NOMO-1 treated with dmso at 0.1 percent for 144 hours (cell line): ENCODE results near the gene DPYSL3.

Experiments used
- DNase-seq: peaks from one replicate; lab custom pipeline; 2025; ENCODE audit not compliant: unreplicated experiment; lab: John Stamatoyannopoulos, UW

Gene DPYSL3

GRCh38 chr5:147441191-147441695 is 68.6 kb downstream of the DPYSL3 start:
- no peak for DNase-seq

DNA sequence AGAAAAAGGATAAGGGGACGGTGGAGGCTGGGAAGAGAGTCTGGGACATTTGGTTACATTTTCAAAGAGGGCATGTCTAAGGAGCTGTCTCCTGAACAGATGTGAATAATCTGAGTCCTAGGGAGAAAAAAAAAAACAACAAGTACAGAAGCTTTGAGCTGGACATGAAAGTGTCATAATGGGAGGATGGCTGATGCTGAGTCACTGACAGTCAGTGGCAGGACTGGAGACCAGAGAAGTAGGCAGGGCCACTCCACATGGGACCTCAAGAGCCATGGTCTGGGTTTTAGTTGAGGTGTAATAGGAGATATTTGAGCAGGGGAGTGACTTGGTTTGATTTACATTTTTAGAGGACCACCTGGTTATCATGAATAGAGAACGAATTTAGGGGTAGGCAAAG is 70.6 kb downstream of the DPYSL3 start:
- DNase-seq, result no peak

DNA sequence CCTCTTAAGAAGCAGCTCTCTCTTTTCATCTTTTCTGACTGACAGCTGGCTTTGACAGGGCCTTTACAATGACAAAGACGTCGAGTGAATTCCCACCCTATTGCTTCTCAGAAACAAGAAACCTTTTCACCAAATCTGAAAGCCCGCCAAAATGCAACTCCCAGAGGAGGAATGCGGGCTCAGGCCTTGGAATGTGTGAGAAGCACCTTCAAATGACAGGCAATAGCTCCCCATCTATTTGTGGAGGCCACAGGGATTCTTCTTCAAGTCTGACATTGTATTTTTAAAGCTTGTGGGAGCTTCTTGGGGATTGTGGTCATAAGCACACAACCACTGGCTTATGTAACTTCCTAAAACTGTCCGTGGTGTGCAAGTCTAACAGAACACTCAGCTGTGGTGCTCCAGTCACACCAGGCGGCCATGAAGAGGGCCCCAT is 72.7 kb downstream of the DPYSL3 start:
- peak; percentile 84 for DNase-seq

GRCh38 chr5:147436596-147436995 is 73.3 kb downstream of the DPYSL3 start:
- peak; percentile 52 for DNase-seq

DNA sequence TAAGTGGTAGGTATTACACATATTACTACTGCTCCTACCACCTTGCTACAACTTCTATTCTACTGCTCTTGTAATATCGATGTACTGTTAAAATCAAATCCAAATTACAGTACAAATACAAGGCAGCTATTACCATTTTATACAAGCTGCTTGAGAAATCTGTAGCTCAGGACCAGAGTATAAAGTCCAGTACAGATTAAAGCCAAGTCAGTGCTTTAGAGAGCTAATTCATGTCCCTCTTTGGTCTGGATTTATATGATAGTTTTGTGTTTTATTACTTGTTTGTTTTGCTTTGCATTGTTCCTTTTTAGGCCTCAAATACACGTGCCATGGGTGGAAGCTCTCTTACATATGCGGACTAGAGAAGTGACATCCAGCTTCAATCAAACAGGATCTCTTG is 75.8 kb downstream of the DPYSL3 start:
- no peak for DNase-seq

GRCh38 chr5:147432323-147432722 is 77.5 kb downstream of the DPYSL3 start:
- DNase-seq, result no peak

- no peak for DNase-seq
Observed at GRCh38 chr5:147431586-147431985, 78.3 kb downstream of the DPYSL3 start.

DNA sequence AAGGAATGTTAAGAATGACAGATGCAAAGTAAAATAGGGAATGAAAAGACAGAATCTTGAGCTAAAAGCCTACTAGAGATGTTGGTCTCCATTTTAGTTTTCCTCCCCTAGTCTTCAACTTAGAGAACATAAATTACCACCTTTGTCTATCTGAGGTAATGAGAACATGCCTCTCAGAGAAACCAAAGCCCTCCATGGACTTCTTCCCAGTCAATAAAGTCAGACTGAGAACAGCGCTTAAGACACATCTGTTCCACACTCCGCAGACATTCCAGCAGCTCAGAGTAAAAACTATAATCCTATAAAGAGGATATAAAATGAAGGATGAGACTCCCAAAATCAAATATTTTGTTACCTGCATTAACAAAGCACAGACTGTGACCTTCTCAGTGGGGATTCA is 79.2 kb downstream of the DPYSL3 start:
- DNase-seq, result no peak

GRCh38 chr5:147427521-147428401 is 82.1 kb downstream of the DPYSL3 start:
- no peak for DNase-seq

DNA sequence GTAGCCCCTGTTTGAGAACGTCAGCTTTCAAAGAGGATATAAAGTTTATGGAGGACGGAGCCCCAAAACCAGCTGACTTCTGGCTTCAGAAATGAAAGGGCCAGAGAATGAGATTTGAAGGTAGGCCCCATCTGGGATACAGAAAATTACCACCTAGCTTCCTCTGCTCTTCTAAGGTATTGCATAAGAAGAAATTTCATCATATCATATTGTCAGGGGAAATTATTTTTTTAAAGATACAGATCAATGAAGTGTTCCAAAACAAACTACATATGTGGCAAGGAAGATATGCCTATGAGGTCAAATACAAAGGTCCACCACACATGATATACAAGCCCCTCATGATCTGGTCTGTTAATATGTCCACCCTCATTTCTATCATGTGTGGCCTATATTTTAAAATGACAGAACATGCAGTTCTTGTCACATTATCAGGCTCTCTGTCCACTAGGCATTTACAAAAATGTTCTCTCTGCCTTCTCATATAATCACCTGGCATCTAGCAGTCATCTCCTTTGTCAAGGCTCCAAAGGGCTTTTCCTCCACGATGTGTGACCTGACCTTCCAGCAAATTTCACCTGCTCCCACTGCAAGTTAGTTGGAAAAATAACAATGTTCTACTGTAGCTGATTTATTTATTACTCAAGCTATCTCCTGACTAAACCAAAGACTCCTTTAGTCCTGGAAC is 83.1 kb downstream of the DPYSL3 start:
- DNase-seq, result no peak

DNA sequence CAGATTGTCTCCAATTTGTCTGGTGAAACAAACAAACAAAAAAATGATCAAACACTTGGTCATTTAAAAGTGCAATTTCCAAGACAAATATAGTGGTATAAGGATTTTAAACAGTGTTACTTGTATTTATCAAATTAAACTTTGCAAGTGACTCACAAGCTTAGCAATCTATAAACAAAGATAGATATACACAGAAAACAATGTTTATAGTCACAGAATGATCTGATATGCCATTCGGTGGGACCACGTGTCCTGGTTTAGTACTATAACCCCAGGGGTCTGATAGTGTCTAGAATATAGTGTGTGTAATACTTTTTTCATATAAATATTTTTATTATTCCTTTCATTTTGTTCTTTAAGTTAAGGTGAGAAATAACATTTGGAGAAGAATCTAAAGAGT is 91.3 kb downstream of the DPYSL3 start:
- no peak for DNase-seq

DNA sequence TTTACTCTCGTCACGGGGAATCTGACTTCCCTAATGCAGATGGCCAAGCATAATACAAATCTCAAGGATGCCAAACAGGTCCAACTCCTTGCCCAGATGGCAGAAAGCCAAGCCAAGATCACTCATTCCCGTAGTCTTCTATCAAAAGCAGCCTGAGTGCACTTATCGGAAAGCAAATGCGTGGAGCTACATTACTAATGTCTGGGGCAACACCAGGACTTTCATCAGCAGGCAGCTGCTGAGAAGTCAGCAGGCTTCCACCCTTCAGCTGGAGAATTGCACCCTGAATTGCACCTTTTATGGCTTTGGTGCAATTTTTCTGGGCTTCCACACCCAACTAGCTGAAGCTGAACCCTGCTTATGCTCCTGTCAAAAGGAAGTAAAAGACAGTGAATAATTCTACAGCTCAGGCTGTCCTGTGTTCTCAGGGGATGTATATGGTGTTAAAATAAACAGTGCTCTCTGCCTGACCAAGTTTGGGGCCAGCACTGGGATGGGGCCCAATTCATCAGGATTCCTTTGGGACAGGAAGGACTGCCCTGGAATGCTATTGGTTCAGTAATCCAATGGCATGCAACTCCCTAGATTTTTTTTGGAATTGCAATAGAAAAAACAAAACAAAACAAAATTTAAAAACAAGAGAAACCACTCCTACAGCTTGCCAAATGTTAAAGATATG is 92.6 kb downstream of the DPYSL3 start:
- DNase-seq, result no peak

DNA sequence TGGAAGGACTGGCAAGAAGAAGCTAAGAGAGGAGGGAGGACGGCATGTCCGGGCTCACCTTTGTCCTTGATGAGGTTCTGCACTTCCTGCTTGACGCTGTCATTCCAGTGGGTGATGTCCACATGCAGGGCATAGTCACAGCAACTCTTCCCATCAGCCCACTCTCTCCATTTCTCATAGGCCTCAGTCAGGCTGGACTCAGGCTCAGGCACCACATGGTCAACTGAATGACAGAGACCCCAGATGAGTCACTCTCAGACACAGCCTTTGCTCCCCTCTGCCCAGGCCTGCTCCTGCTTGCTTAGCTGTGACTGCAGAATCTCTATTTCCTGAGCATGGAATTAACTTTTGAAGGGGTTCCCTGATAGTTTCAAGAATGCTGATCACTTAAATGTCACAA is 94.2 kb downstream of the DPYSL3 start:
- no peak for DNase-seq

- no peak for DNase-seq
Observed at GRCh38 chr5:147413266-147413665, 96.6 kb downstream of the DPYSL3 start.

GRCh38 chr5:147412561-147412960 is 97.3 kb downstream of the DPYSL3 start:
- no peak for DNase-seq

DNA sequence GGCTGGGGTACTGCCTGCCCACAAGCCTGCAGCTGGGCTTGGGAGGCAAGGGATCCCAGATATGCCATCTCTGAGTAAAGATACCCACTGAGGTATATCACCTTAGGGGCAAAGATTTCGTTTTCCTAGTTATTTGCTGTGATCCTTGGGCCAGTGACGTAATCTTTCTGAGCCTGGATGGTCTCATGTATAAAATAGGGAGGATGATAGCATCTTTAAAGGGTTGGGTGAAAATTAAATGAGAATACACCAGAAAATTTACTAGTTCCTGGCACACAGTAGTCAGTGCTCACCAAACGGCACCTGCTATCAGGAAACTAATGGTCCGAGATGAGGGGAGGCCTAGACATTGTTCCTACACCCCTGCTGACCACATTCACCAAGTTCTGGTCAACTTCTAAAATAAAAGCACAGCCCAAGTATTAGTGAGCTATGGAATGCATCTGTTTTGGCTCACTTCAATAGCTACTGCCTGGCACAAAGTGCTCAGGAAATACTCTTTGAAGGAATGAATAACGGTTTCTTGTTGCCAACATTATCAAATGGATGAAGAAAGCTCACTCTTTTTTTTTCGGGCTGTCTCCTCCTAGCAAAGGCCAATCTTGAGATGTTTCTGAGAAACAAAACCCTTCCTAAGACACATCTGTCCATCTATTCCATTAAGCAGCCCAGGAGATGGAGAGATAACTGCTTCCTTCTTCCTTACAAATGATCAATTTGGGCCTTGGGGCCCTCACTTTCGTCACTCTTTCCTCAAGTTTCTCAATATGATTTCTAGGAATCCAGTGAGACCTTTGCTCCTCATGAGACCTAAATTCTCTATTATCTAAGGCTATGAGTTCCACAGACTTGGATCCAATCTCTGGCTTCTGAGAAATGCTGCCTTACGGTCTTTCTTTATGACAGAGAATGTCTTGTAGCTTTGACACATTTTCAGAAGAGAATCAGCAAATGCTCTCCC is 98.2 kb downstream of the DPYSL3 start:
- DNase-seq, result no peak

DNA sequence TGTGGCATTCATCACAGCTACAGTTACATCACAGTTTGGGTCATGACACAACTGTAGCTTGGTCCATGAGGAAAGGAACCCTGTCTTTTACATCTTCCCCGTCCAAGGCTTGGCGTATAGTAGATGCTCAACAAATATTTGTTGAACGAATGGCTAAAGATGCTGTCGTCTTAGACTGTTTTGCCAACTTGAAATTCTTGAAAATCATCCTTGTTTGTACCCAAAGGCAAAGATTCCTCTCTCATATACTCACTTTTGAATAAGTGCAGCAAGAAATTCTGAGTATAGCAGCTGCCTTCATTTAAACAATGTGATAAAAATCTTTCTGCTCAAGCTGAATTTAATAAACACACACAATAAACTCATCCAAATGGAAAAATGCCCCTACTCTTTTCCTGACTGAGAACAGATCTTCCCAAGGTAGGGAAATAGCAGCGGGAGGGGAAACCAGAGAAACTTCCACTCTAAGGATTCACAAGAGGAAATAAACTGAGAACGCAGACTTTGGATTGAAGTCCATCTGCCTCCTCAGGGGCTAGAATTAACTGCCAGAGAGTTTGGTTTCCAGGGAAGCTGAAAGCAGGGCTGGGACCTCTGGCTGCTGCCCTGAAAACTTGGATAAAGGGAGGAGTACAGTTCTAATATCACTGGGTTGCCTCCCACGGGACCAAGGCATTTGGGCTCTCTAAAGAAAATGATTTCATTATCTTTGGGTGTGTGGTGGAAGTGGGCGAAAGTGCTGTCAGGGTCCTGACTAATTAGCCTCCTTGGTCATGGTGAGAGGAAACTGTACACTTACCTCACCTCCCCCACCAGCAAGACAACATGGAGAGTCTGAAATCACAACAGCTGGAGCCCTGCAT is 99.1 kb downstream of the DPYSL3 start:
- no peak for DNase-seq

DNA sequence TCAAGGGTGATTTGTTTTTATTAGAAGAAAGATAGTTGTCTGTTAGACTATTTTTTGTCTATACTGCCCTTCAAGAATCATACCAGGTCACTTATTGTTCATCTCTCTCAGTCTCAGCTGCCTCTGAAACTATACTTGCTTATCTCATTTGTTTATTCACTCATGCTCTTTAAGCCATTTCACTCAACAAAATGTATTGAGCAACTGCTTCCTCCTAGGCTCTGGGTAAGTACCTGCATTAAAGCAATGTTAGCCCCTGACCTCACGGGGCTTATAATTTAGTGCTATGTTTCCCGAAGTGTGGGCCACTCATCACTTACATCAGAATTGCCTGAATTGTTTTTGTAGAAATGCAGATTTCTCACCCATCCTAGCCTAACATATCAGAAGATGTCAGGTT is 100.9 kb downstream of the DPYSL3 start:
- no peak for DNase-seq

DNA sequence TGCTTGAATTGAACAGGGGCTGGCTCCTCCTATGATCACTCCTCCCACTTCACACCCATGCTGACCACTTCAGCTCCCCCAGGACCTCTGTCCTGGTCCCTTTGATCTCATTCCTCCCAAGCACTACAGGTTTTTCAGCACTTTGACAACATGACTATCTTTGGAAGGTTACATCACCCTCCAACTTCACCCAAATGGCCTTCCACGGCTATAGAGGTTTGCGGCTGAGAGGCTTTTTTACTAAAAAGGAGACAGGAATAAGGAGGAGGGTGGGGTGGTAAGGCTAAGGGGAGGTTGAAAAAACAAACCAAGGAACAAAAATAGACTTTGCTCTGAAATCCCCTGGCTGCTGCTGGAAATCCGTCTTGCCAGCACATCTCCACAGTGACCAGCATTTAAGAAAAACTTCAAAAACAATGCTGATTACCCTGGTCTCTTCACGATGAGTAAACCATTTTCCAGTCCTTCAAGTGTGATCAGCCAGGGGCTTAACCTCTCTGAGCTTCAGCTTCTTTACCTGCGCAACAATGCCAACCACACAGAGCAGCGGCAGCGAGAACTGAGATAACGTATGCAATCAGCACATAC is 102.7 kb downstream of the DPYSL3 start:
- no peak for DNase-seq
